HepG2 (cell line): ENCODE data around the gene GPS1. TPM values are rescaled to one million over a fixed set of nuclear protein-coding genes. Genes with fewer than 3 reads are reported as not detected.

Source experiments
- GATAD1 ChIP-seq: IDR thresholded peaks from 2 replicates; pipeline ENCODE4 v1.6.1; 2016; ENCODE audit warnings: missing genetic modification reagents, missing compliant biosample characterization
- GATAD2A ChIP-seq: IDR thresholded peaks from 2 replicates; pipeline ENCODE4 v1.6.1; 2016
- HHEX ChIP-seq: IDR thresholded peaks from 2 replicates; pipeline ENCODE4 v1.6.1; 2016; ENCODE audit warnings: control low read depth
- HMGA1 ChIP-seq: sonication (generic); formaldehyde crosslinking; conservative IDR thresholded peaks from 2 replicates; pipeline ENCODE4 v1.4.0; 2020; ENCODE audit warnings: missing genetic modification reagents
- IRF2 ChIP-seq: IDR thresholded peaks from 2 replicates; pipeline ENCODE4 v1.6.1; 2018; ENCODE audit warnings: missing genetic modification reagents, missing compliant biosample characterization
- KLF11 ChIP-seq: IDR thresholded peaks from 2 replicates; pipeline ENCODE4 v1.6.1; 2016; ENCODE audit warnings: missing compliant biosample characterization
- MED13 ChIP-seq: sonication (generic); formaldehyde crosslinking; IDR thresholded peaks from 2 replicates; pipeline ENCODE4 v1.5.0; 2020; ENCODE audit warnings: missing genetic modification reagents
- PAX8 ChIP-seq: sonication (generic); formaldehyde crosslinking; IDR thresholded peaks from 2 replicates; pipeline ENCODE4 v1.8.0; 2022; ENCODE audit warnings: mild to moderate bottlenecking, missing genetic modification reagents, borderline replicate concordance
- PLRG1 ChIP-seq: fragments of 450-650 bp; conservative IDR thresholded peaks from 2 replicates; pipeline ENCODE4 v1.6.1; 2016
- ZFP90 ChIP-seq: sonication (generic); formaldehyde crosslinking; IDR thresholded peaks from 2 replicates; pipeline ENCODE4 v1.8.0; 2022; ENCODE audit warnings: missing genetic modification reagents, mild to moderate bottlenecking, inconsistent platforms, borderline replicate concordance
- ZNF20 ChIP-seq: sonication (generic); formaldehyde crosslinking; IDR thresholded peaks from 2 replicates; pipeline ENCODE4 v1.4.0; 2020; ENCODE audit warnings: mild to moderate bottlenecking, moderate library complexity, missing genetic modification reagents
- ZNF264 ChIP-seq: sonication (generic); formaldehyde crosslinking; IDR thresholded peaks from 2 replicates; pipeline ENCODE4 v1.4.0; 2020; ENCODE audit warnings: missing genetic modification reagents
- polyA plus RNA-seq, 8 experiments: library from polyadenylated mRNA; depleted of rRNA in 3 of 8; stranded (reverse) in 7 of 8; unstranded in 1 of 8; fragments of >200 nt; fragmentation: Illumina TruSeq in 4 of 8; extraction: Trizol in 4 of 8; gene quantifications; 2 replicates each; pipeline versions ENCODE4 v1.2.1 to v1.2.3, GENCODE V29; 2011 to 2016; ENCODE audit warnings: low read depth in 4 of 8, missing spikeins in 1 of 8, mixed read lengths in 1 of 8; ENCODE audit not compliant: insufficient read depth in 1 of 8
- total RNA-seq, 5 experiments: library from RNA; depleted of rRNA; stranded (reverse); fragments of >200 nt; fragmentation: Illumina TruSeq; extraction: Trizol; gene quantifications; 2 replicates each; pipeline ENCODE4 v1.2.3, GENCODE V29; 2016; ENCODE audit warnings: low read depth in 1 of 5
- TF ChIP-seq, protein P1 (sequence below): sonication (generic); formaldehyde crosslinking; IDR thresholded peaks from 2 replicates; pipeline ENCODE4 v1.4.0; 2020; ENCODE audit warnings: missing genetic modification reagents
- TF ChIP-seq, protein P2 (sequence below): sonication (generic); formaldehyde crosslinking; IDR thresholded peaks from 2 replicates; pipeline ENCODE4 v1.4.0; 2020; ENCODE audit warnings: mild to moderate bottlenecking, missing genetic modification reagents, borderline replicate concordance
- TF ChIP-seq, protein P3 (sequence below): sonication (generic); formaldehyde crosslinking; IDR thresholded peaks from 2 replicates; pipeline ENCODE4 v1.4.0; 2020; ENCODE audit warnings: missing genetic modification reagents, borderline replicate concordance
- TF ChIP-seq, protein P4 (sequence below): sonication (generic); formaldehyde crosslinking; IDR thresholded peaks from 2 replicates; pipeline ENCODE4 v1.8.1; 2023; ENCODE audit warnings: mild to moderate bottlenecking, moderate library complexity, missing genetic modification reagents

GPS1 gene
- total and polyA plus RNA-seq, 2 of the 13 experiments (the other 11 are each of a cell fraction or from before 2014, with no cell fraction given), result 124 to 128 TPM

DNA sequence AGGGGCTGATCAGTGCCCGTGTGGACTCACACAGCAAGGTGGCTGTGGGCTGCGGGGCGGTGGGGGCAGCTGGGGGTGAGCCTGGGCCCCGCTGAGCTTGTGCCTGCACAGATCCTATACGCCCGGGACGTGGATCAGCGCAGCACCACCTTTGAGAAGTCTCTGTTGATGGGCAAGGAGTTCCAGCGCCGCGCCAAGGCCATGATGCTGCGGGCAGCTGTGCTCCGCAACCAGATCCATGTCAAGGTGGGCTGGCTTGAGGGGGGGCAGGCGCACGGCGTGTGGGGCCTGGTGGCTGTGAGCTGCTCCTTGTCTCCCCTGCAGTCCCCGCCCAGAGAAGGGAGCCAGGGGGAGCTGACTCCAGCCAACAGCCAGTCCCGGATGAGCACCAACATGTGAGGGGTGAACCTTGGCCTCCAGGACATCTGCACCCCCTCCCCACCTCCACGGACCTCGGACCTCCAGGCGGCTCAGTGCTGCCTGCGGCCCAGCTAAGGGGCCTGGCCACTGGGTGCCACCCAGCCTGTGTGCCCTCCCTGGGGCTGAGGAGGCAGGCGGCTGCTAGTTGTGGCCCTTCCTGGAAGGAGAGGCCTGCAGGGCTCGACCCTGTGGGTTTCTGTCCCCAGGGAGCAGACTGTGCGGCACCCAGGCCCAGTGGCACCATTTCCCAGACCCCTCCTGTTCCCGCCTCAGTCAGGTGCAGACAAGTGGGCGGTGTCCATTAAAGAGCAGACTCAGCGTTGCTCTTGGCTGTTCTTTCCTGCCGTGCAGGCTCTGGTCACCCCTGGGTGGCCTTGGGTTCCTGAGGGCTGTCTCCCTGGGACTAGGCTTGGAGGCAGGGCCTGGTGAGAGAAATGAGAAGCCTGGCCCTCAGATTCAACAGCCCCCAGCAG, 5.3 kb downstream of the GPS1 start (continued):
- TF ChIP-seq, protein P1, sequence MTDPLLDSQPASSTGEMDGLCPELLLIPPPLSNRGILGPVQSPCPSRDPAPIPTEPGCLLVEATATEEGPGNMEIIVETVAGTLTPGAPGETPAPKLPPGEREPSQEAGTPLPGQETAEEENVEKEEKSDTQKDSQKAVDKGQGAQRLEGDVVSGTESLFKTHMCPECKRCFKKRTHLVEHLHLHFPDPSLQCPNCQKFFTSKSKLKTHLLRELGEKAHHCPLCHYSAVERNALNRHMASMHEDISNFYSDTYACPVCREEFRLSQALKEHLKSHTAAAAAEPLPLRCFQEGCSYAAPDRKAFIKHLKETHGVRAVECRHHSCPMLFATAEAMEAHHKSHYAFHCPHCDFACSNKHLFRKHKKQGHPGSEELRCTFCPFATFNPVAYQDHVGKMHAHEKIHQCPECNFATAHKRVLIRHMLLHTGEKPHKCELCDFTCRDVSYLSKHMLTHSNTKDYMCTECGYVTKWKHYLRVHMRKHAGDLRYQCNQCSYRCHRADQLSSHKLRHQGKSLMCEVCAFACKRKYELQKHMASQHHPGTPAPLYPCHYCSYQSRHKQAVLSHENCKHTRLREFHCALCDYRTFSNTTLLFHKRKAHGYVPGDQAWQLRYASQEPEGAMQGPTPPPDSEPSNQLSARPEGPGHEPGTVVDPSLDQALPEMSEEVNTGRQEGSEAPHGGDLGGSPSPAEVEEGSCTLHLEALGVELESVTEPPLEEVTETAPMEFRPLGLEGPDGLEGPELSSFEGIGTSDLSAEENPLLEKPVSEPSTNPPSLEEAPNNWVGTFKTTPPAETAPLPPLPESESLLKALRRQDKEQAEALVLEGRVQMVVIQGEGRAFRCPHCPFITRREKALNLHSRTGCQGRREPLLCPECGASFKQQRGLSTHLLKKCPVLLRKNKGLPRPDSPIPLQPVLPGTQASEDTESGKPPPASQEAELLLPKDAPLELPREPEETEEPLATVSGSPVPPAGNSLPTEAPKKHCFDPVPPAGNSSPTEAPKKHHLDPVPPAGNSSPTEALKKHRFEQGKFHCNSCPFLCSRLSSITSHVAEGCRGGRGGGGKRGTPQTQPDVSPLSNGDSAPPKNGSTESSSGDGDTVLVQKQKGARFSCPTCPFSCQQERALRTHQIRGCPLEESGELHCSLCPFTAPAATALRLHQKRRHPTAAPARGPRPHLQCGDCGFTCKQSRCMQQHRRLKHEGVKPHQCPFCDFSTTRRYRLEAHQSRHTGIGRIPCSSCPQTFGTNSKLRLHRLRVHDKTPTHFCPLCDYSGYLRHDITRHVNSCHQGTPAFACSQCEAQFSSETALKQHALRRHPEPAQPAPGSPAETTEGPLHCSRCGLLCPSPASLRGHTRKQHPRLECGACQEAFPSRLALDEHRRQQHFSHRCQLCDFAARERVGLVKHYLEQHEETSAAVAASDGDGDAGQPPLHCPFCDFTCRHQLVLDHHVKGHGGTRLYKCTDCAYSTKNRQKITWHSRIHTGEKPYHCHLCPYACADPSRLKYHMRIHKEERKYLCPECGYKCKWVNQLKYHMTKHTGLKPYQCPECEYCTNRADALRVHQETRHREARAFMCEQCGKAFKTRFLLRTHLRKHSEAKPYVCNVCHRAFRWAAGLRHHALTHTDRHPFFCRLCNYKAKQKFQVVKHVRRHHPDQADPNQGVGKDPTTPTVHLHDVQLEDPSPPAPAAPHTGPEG (CRISPR knock-in tag), result no peak
- no peak for TF ChIP-seq KLF11 (CRISPR knock-in tag)
- TF ChIP-seq ZNF264 (CRISPR knock-in tag), result no peak
- TF ChIP-seq, protein P2, sequence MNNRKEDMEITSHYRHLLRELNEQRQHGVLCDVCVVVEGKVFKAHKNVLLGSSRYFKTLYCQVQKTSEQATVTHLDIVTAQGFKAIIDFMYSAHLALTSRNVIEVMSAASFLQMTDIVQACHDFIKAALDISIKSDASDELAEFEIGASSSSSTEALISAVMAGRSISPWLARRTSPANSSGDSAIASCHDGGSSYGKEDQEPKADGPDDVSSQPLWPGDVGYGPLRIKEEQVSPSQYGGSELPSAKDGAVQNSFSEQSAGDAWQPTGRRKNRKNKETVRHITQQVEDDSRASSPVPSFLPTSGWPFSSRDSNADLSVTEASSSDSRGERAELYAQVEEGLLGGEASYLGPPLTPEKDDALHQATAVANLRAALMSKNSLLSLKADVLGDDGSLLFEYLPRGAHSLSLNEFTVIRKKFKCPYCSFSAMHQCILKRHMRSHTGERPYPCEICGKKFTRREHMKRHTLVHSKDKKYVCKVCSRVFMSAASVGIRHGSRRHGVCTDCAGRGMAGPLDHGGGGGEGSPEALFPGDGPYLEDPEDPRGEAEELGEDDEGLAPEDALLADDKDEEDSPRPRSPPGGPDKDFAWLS, result peak; percentile 87; the same call in 1 of the 2 replicates
- no peak for TF ChIP-seq HMGA1 (CRISPR knock-in tag)
- peak; percentile 67 for TF ChIP-seq GATAD1 (CRISPR knock-in tag)
- TF ChIP-seq MED13, result no peak
- 0 out of 2 replicates have a peak, but pooled peaks have one; percentile 41 for TF ChIP-seq IRF2 (CRISPR knock-in tag)
- TF ChIP-seq ZFP90 (CRISPR knock-in tag), result no peak
- no peak for TF ChIP-seq ZNF20
- TF ChIP-seq, protein P3, sequence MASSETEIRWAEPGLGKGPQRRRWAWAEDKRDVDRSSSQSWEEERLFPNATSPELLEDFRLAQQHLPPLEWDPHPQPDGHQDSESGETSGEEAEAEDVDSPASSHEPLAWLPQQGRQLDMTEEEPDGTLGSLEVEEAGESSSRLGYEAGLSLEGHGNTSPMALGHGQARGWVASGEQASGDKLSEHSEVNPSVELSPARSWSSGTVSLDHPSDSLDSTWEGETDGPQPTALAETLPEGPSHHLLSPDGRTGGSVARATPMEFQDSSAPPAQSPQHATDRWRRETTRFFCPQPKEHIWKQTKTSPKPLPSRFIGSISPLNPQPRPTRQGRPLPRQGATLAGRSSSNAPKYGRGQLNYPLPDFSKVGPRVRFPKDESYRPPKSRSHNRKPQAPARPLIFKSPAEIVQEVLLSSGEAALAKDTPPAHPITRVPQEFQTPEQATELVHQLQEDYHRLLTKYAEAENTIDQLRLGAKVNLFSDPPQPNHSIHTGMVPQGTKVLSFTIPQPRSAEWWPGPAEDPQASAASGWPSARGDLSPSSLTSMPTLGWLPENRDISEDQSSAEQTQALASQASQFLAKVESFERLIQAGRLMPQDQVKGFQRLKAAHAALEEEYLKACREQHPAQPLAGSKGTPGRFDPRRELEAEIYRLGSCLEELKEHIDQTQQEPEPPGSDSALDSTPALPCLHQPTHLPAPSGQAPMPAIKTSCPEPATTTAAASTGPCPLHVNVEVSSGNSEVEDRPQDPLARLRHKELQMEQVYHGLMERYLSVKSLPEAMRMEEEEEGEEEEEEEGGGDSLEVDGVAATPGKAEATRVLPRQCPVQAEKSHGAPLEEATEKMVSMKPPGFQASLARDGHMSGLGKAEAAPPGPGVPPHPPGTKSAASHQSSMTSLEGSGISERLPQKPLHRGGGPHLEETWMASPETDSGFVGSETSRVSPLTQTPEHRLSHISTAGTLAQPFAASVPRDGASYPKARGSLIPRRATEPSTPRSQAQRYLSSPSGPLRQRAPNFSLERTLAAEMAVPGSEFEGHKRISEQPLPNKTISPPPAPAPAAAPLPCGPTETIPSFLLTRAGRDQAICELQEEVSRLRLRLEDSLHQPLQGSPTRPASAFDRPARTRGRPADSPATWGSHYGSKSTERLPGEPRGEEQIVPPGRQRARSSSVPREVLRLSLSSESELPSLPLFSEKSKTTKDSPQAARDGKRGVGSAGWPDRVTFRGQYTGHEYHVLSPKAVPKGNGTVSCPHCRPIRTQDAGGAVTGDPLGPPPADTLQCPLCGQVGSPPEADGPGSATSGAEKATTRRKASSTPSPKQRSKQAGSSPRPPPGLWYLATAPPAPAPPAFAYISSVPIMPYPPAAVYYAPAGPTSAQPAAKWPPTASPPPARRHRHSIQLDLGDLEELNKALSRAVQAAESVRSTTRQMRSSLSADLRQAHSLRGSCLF, result no peak
- TF ChIP-seq, protein P4, sequence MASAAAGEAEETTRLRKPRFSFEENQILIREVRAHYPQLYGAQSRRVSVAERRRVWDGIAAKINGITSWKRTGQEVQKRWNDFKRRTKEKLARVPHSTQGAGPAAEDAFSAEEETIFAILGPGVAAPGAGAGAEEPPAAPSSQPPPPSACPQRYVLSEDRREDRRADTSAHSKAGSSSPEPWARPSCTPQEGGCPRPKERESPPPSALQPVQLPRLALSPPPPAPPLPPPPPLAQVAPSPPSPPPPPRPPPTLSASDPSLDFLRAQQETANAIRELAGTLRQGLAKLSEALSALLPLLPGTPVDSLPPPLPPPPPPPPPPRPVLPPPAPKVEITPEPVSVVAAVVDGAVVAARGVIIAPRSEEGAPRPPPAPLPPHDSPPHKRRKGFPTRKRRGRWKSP (CRISPR knock-in tag), result no peak; the same call in 1 of the 2 replicates
- TF ChIP-seq PAX8 (CRISPR knock-in tag), result peak; percentile 39; the same call in 1 of the 2 replicates
- no peak for TF ChIP-seq PLRG1
- no peak for TF ChIP-seq HHEX
- TF ChIP-seq GATAD2A (CRISPR knock-in tag), result 0 out of 2 replicates have a peak, but pooled peaks have one; percentile 34
